GM23338 (cell line): ENCODE measurements around the gene SRGAP3. TPM values are rescaled to one million over a fixed set of nuclear protein-coding genes. Genes with fewer than 3 reads are reported as not detected.

Source experiments
- ATAC-seq: fragments of 200-7000 bp; cut with Tn5 transposase; 3 replicates; pipeline ENCODE4 v1.9.1; 2020
- DNase-seq: peaks from one replicate; pipeline ENCODE4 v3.0.0-alpha.2; 2015; ENCODE audit warnings: low spot score
- H2AFZ ChIP-seq: fragments of 200-600 bp; sonication (generic); 2 replicates; pipeline ENCODE4 v1.8.0; 2016; ENCODE audit warnings: antibody characterized with exemption, mild to moderate bottlenecking, moderate library complexity
- H3F3A ChIP-seq: fragments of 200-600 bp; sonication (generic); replicated peaks from 2 replicates; pipeline ENCODE4 v1.8.0; 2017; ENCODE audit warnings: antibody characterized with exemption, mixed run types, low read depth
- H3K27ac ChIP-seq: fragments of 200-600 bp; sonication (generic); 2 replicates; pipeline ENCODE4 v1.6.1; 2016; ENCODE audit warnings: low read depth
- H3K27me3 ChIP-seq: fragments of 200-600 bp; sonication (generic); 2 replicates; pipeline ENCODE4 v1.8.0; 2016; ENCODE audit warnings: mild to moderate bottlenecking, mixed run types, moderate library complexity; ENCODE audit not compliant: insufficient read depth
- H3K36me3 ChIP-seq: fragments of 200-600 bp; sonication (generic); 2 replicates; pipeline ENCODE4 v1.8.0; 2016; ENCODE audit warnings: mild to moderate bottlenecking; ENCODE audit not compliant: insufficient read depth
- H3K4me1 ChIP-seq: fragments of 200-600 bp; sonication (generic); 2 replicates; pipeline ENCODE4 v1.8.0; 2016; ENCODE audit warnings: mild to moderate bottlenecking, moderate library complexity; ENCODE audit not compliant: insufficient read depth
- H3K4me2 ChIP-seq: fragments of 200-600 bp; sonication (generic); 2 replicates; pipeline ENCODE4 v1.7.1; 2017; ENCODE audit warnings: mixed run types
- H3K4me3 ChIP-seq: fragments of 200-600 bp; sonication (generic); 2 replicates; pipeline ENCODE4 v1.6.1; 2016; ENCODE audit warnings: mixed run types
- H3K79me2 ChIP-seq: fragments of 200-600 bp; sonication (generic); replicated peaks from 2 replicates; pipeline ENCODE4 v1.8.0; 2017; ENCODE audit warnings: mild to moderate bottlenecking; ENCODE audit not compliant: insufficient read depth
- H3K9me2 ChIP-seq: fragments of 200-600 bp; sonication (generic); 2 replicates; pipeline ENCODE4 v1.8.0; 2017; ENCODE audit not compliant: insufficient read depth
- H4K20me1 ChIP-seq: fragments of 200-600 bp; sonication (generic); replicated peaks from 2 replicates; pipeline ENCODE4 v1.8.0; 2017; ENCODE audit warnings: mild to moderate bottlenecking; ENCODE audit not compliant: insufficient read depth
- H3K27ac Mint-ChIP-seq: 2 replicates; pipeline ENCODE4 v1.8.0; 2020; ENCODE audit warnings: inconsistent platforms, mild to moderate bottlenecking, moderate library complexity, mixed read lengths
- H3K27me3 Mint-ChIP-seq: 3 replicates; pipeline ENCODE4 v1.8.0; 2022; ENCODE audit warnings: low read depth, mild to moderate bottlenecking, moderate library complexity, mixed read lengths, inconsistent platforms; ENCODE audit not compliant: insufficient read depth, poor library complexity
- H3K36me3 Mint-ChIP-seq: 3 replicates; pipeline ENCODE4 v1.8.0; 2021; ENCODE audit warnings: low read depth, mild to moderate bottlenecking, inconsistent platforms, moderate library complexity, mixed read lengths
- H3K4me1 Mint-ChIP-seq: 3 replicates; pipeline ENCODE4 v1.8.0; 2020; ENCODE audit warnings: mild to moderate bottlenecking, inconsistent platforms, mixed read lengths
- H3K4me3 Mint-ChIP-seq: 3 replicates; pipeline ENCODE4 v1.8.0; 2021; ENCODE audit warnings: moderate library complexity, mild to moderate bottlenecking, inconsistent platforms, mixed read lengths
- H3K9me3 Mint-ChIP-seq: 3 replicates; pipeline ENCODE4 v1.8.0; 2020; ENCODE audit warnings: moderate library complexity, mild to moderate bottlenecking, inconsistent platforms, mixed read lengths
- CREB1 ChIP-seq: fragments of 250-450 bp; sonication (Bioruptor Pico); IDR thresholded peaks from 2 replicates; pipeline ENCODE4 v1.5.0; 2020; ENCODE audit warnings: low read depth, mild to moderate bottlenecking, moderate library complexity
- EZH2 ChIP-seq: fragments of 200-600 bp; sonication (generic); IDR thresholded peaks from one replicate; pipeline ENCODE4 v1.8.0; 2017; ENCODE audit warnings: antibody characterized with exemption, mild to moderate bottlenecking, low read depth; ENCODE audit not compliant: unreplicated experiment
- EZH2phosphoT487 ChIP-seq: fragments of 200-600 bp; sonication (generic); IDR thresholded peaks from one replicate; pipeline ENCODE4 v1.8.1; 2018; ENCODE audit warnings: antibody characterized with exemption; ENCODE audit not compliant: unreplicated experiment
- JUNB ChIP-seq: IDR thresholded peaks from one replicate; pipeline ENCODE4 v1.6.1; 2016; ENCODE audit warnings: antibody characterized with exemption; ENCODE audit not compliant: unreplicated experiment
- NANOG ChIP-seq: IDR thresholded peaks from 2 replicates; pipeline ENCODE4 v1.6.1; 2016; ENCODE audit warnings: antibody characterized with exemption, borderline replicate concordance
- POLR2AphosphoS5 ChIP-seq: IDR thresholded peaks from 2 replicates; pipeline ENCODE4 v1.6.1; 2016; ENCODE audit warnings: antibody characterized with exemption, low read depth
- STAT1 ChIP-seq: IDR thresholded peaks from one replicate; pipeline ENCODE4 v1.6.1; 2016; ENCODE audit warnings: antibody characterized with exemption; ENCODE audit not compliant: unreplicated experiment
- ZNF114 ChIP-seq: fragments of 250-450 bp; sonication (Bioruptor Pico); IDR thresholded peaks from 2 replicates; pipeline ENCODE4 v1.5.0; 2020; ENCODE audit warnings: mild to moderate bottlenecking, moderate library complexity
- ZNF331 ChIP-seq: fragments of 250-450 bp; sonication (Bioruptor Pico); IDR thresholded peaks from 2 replicates; pipeline ENCODE4 v1.5.0; 2020; ENCODE audit warnings: low read depth, mild to moderate bottlenecking, moderate library complexity
- polyA plus RNA-seq: library from polyadenylated mRNA; unstranded; fragments of >200 nt; fragmentation: Nextera tagmentation; extraction: Ambion mirVana; gene quantifications from 2 replicates; pipeline ENCODE4 v1.2.1, GENCODE V29; 2016
- total RNA-seq: library from RNA; depleted of rRNA; stranded (reverse); fragments of >200 nt; shearing (Covaris generic); gene quantifications from 2 replicates; pipeline ENCODE4 v1.2.3, GENCODE V29; 2014
- TF ChIP-seq, protein P1 (sequence below): fragments of 250-450 bp; sonication (Bioruptor Pico); IDR thresholded peaks from 2 replicates; pipeline ENCODE4 v1.5.0; 2020; ENCODE audit warnings: mild to moderate bottlenecking, moderate library complexity
- TF ChIP-seq, protein P2 (sequence below): IDR thresholded peaks from one replicate; pipeline ENCODE4 v1.6.1; 2018; ENCODE audit warnings: antibody characterized with exemption; ENCODE audit not compliant: unreplicated experiment
- TF ChIP-seq, protein P3 (sequence below): IDR thresholded peaks from 2 replicates; pipeline ENCODE4 v1.6.1; 2016; ENCODE audit warnings: antibody characterized with exemption
- TF ChIP-seq, protein P4 (sequence below), 2 experiments: fragments of 200-600 bp in 1 of 2; sonication (generic) in 1 of 2; conservative IDR thresholded peaks; 2 replicates each; pipeline versions ENCODE4 v1.5.1 to v1.6.1; 2016 to 2017; ENCODE audit warnings: antibody characterized with exemption in 2 of 2, low read depth in 2 of 2, mild to moderate bottlenecking in 2 of 2, moderate library complexity in 1 of 2

The SRGAP3 gene
- total and polyA plus RNA-seq, 2 experiments from 2014 or later: 6.4 to 9.4 TPM

DNA sequence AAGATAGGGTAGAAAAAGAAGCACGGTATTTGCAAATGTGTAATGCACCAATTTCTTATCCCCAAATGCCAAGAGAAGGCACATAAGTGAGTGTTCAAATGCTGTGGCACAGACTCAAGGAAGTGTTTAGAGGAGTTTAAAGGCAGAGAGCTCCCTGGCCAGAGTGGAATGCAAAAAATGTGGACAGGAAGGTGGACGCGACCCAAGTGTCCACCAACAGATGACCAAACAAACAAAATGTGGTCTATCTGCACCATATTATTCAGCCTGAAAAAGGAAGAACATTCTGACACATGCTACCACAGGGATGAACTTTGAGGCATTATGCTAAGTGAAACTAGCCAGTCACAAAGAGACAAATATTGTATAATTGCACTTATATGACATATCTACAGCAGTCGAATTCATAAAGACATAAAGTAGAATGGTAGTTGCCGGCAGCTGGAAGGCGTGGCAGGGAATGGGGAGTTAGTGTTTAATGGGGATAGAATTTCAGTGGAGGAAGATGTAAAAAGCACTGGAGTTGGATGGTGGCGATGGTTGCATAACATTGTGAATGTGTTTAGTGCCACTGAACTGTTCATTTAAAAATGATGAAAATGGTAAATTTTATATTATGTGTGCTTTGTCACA lies 126.6 kb downstream of the SRGAP3 start:
- H3K9me3 Mint-ChIP-seq: no peaks in the 10 kb centered on the region
- H3K36me3 ChIP-seq: no peaks in the 10 kb centered on the region
- no peak overlapping the region for H3K27ac ChIP-seq
- no peaks in the 10 kb centered on the region; the same call in 2 of the 3 replicates for H3K36me3 Mint-ChIP-seq
- DNase-seq: no peak
- no peak overlapping the region for H3K4me3 ChIP-seq
- H3K27me3 ChIP-seq: no peaks in the 10 kb centered on the region
- ATAC-seq: no peak
- peaks cover 10% of the 10 kb centered on the region for H3K4me1 ChIP-seq
- no peaks in the 10 kb centered on the region for H4K20me1 ChIP-seq
- H3K27ac Mint-ChIP-seq: no peak overlapping the region
- peaks cover 12% of the 10 kb centered on the region for H3K27me3 Mint-ChIP-seq
- no peaks in the 10 kb centered on the region for H3K79me2 ChIP-seq
- H3K4me3 Mint-ChIP-seq: no peak overlapping the region
- no peaks in the 10 kb centered on the region for H3K9me2 ChIP-seq
- H3K4me2 ChIP-seq: no peak overlapping the region
- H2AFZ ChIP-seq: no peak overlapping the region
- no peak for TF ChIP-seq ZNF114 (CRISPR knock-in tag)
- no peak for TF ChIP-seq POLR2AphosphoS5
- no peak for TF ChIP-seq CREB1 (CRISPR knock-in tag)
- TF ChIP-seq EZH2phosphoT487: no peak
- TF ChIP-seq, protein P1, sequence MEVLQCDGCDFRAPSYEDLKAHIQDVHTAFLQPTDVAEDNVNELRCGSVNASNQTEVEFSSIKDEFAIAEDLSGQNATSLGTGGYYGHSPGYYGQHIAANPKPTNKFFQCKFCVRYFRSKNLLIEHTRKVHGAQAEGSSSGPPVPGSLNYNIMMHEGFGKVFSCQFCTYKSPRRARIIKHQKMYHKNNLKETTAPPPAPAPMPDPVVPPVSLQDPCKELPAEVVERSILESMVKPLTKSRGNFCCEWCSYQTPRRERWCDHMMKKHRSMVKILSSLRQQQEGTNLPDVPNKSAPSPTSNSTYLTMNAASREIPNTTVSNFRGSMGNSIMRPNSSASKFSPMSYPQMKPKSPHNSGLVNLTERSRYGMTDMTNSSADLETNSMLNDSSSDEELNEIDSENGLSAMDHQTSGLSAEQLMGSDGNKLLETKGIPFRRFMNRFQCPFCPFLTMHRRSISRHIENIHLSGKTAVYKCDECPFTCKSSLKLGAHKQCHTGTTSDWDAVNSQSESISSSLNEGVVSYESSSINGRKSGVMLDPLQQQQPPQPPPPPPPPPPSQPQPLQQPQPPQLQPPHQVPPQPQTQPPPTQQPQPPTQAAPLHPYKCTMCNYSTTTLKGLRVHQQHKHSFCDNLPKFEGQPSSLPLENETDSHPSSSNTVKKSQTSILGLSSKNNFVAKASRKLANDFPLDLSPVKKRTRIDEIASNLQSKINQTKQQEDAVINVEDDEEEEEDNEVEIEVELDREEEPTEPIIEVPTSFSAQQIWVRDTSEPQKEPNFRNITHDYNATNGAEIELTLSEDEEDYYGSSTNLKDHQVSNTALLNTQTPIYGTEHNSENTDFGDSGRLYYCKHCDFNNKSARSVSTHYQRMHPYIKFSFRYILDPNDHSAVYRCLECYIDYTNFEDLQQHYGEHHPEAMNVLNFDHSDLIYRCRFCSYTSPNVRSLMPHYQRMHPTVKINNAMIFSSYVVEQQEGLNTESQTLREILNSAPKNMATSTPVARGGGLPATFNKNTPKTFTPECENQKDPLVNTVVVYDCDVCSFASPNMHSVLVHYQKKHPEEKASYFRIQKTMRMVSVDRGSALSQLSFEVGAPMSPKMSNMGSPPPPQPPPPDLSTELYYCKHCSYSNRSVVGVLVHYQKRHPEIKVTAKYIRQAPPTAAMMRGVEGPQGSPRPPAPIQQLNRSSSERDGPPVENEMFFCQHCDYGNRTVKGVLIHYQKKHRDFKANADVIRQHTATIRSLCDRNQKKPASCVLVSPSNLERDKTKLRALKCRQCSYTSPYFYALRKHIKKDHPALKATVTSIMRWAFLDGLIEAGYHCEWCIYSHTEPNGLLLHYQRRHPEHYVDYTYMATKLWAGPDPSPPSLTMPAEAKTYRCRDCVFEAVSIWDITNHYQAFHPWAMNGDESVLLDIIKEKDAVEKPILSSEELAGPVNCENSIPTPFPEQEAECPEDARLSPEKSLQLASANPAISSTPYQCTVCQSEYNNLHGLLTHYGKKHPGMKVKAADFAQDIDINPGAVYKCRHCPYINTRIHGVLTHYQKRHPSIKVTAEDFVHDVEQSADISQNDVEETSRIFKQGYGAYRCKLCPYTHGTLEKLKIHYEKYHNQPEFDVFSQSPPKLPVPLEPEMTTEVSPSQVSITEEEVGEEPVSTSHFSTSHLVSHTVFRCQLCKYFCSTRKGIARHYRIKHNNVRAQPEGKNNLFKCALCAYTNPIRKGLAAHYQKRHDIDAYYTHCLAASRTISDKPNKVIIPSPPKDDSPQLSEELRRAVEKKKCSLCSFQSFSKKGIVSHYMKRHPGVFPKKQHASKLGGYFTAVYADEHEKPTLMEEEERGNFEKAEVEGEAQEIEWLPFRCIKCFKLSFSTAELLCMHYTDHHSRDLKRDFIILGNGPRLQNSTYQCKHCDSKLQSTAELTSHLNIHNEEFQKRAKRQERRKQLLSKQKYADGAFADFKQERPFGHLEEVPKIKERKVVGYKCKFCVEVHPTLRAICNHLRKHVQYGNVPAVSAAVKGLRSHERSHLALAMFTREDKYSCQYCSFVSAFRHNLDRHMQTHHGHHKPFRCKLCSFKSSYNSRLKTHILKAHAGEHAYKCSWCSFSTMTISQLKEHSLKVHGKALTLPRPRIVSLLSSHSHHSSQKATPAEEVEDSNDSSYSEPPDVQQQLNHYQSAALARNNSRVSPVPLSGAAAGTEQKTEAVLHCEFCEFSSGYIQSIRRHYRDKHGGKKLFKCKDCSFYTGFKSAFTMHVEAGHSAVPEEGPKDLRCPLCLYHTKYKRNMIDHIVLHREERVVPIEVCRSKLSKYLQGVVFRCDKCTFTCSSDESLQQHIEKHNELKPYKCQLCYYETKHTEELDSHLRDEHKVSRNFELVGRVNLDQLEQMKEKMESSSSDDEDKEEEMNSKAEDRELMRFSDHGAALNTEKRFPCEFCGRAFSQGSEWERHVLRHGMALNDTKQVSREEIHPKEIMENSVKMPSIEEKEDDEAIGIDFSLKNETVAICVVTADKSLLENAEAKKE (CRISPR knock-in tag): no peak
- TF ChIP-seq, protein P2, sequence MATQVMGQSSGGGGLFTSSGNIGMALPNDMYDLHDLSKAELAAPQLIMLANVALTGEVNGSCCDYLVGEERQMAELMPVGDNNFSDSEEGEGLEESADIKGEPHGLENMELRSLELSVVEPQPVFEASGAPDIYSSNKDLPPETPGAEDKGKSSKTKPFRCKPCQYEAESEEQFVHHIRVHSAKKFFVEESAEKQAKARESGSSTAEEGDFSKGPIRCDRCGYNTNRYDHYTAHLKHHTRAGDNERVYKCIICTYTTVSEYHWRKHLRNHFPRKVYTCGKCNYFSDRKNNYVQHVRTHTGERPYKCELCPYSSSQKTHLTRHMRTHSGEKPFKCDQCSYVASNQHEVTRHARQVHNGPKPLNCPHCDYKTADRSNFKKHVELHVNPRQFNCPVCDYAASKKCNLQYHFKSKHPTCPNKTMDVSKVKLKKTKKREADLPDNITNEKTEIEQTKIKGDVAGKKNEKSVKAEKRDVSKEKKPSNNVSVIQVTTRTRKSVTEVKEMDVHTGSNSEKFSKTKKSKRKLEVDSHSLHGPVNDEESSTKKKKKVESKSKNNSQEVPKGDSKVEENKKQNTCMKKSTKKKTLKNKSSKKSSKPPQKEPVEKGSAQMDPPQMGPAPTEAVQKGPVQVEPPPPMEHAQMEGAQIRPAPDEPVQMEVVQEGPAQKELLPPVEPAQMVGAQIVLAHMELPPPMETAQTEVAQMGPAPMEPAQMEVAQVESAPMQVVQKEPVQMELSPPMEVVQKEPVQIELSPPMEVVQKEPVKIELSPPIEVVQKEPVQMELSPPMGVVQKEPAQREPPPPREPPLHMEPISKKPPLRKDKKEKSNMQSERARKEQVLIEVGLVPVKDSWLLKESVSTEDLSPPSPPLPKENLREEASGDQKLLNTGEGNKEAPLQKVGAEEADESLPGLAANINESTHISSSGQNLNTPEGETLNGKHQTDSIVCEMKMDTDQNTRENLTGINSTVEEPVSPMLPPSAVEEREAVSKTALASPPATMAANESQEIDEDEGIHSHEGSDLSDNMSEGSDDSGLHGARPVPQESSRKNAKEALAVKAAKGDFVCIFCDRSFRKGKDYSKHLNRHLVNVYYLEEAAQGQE: no peak
- no peak for TF ChIP-seq STAT1
- TF ChIP-seq NANOG: no peak
- TF ChIP-seq EZH2: no peak
- TF ChIP-seq, protein P3, sequence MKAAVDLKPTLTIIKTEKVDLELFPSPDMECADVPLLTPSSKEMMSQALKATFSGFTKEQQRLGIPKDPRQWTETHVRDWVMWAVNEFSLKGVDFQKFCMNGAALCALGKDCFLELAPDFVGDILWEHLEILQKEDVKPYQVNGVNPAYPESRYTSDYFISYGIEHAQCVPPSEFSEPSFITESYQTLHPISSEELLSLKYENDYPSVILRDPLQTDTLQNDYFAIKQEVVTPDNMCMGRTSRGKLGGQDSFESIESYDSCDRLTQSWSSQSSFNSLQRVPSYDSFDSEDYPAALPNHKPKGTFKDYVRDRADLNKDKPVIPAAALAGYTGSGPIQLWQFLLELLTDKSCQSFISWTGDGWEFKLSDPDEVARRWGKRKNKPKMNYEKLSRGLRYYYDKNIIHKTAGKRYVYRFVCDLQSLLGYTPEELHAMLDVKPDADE: no peak
- no peak for TF ChIP-seq ZNF331 (CRISPR knock-in tag)
- TF ChIP-seq, protein P4, sequence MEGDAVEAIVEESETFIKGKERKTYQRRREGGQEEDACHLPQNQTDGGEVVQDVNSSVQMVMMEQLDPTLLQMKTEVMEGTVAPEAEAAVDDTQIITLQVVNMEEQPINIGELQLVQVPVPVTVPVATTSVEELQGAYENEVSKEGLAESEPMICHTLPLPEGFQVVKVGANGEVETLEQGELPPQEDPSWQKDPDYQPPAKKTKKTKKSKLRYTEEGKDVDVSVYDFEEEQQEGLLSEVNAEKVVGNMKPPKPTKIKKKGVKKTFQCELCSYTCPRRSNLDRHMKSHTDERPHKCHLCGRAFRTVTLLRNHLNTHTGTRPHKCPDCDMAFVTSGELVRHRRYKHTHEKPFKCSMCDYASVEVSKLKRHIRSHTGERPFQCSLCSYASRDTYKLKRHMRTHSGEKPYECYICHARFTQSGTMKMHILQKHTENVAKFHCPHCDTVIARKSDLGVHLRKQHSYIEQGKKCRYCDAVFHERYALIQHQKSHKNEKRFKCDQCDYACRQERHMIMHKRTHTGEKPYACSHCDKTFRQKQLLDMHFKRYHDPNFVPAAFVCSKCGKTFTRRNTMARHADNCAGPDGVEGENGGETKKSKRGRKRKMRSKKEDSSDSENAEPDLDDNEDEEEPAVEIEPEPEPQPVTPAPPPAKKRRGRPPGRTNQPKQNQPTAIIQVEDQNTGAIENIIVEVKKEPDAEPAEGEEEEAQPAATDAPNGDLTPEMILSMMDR (conservative IDR thresholded peaks at IDR 0.05; ENCODE audit: low read depth in 2 of 2): no peak
- TF ChIP-seq JUNB: no peak
- peaks cover 19% of the 10 kb centered on the region for H3K4me1 Mint-ChIP-seq
- H3F3A ChIP-seq: no peaks in the 10 kb centered on the region
